Kidney (tissue), 14 donors: Measurements from ENCODE around the gene SLC9A2. TPM values are rescaled to one million over a fixed set of nuclear protein-coding genes. Genes with fewer than 3 reads are reported as not detected.
A peak's percentile ranks its signal among the peaks of the same experiment; 100 is the strongest.

Experiments
- DNase-seq, 5 donors: peaks; one replicate each; pipeline ENCODE4 v3.0.0-alpha.2; 2013 to 2020
- FAIRE-seq: peaks from 2 replicates; lab custom pipeline; 2012; peaks lifted over from hg19 to GRCh38; lab: Jason Lieb, UNC
- H3K27ac ChIP-seq, 2 donors: one replicate each; pipeline ENCODE4 v1.7.0; 2013; ENCODE audit warnings: low read depth in 2 of 2, low read length in 2 of 2, inconsistent platforms in 1 of 2
- H3K27me3 ChIP-seq: one replicate; pipeline ENCODE4 v1.7.1; 2013; ENCODE audit warnings: low read length, inconsistent platforms; ENCODE audit not compliant: control insufficient read depth, insufficient read depth
- H3K36me3 ChIP-seq, 3 donors: one replicate each; pipeline versions ENCODE4 v1.7.0 to v1.7.1; 2013; ENCODE audit warnings: low read length in 3 of 3, control low read depth in 1 of 3, inconsistent platforms in 1 of 3; ENCODE audit not compliant: insufficient read depth in 3 of 3, control insufficient read depth in 2 of 3
- H3K4me1 ChIP-seq, 3 donors: one replicate each; pipeline versions ENCODE4 v1.7.0 to v1.7.1; 2013; ENCODE audit warnings: low read length in 3 of 3, inconsistent platforms in 1 of 3, low read depth in 1 of 3; ENCODE audit not compliant: control insufficient read depth in 2 of 3, insufficient read depth in 2 of 3
- H3K4me3 ChIP-seq, 3 donors: one replicate each; pipeline versions ENCODE4 v1.7.0 to v1.8.1; 2013; ENCODE audit warnings: low read length in 3 of 3, control low read depth in 1 of 3, inconsistent platforms in 1 of 3
- H3K9ac ChIP-seq, 3 donors: one replicate each; pipeline versions ENCODE4 v1.7.0 to v1.7.1; 2013; ENCODE audit warnings: low read length in 3 of 3, control low read depth in 1 of 3, inconsistent platforms in 1 of 3
- H3K9me3 ChIP-seq, 3 donors: one replicate each; pipeline versions ENCODE4 v1.7.0 to v1.7.1; 2013; ENCODE audit warnings: low read length in 3 of 3, control low read depth in 1 of 3, inconsistent platforms in 1 of 3; ENCODE audit not compliant: control insufficient read depth in 2 of 3, insufficient read depth in 1 of 3
- intact Hi-C: fragments of 100-400 bp; cut with DNase I; formaldehyde crosslinking; loops from one replicate; pipeline ENCODE4 v1.11.1; 2022
- polyA plus RNA-seq: library from polyadenylated mRNA; stranded (reverse); fragments of 350-450 nt; fragmentation: Illumina TruSeq; extraction: RNeasy Lipid Tissue Mini Kit (QIAGEN cat#74804); gene quantifications from one replicate; pipeline ENCODE4 v1.2.3, GENCODE V29; 2014; ENCODE audit warnings: low read depth, low replicate concordance; ENCODE audit not compliant: insufficient read depth
- total RNA-seq: library from RNA; stranded (reverse); fragmentation: NEBNext Ultra II Directional; extraction: Animal tissue kit (Norgen Biotek cat#: 25700); gene quantifications from one replicate; pipeline ENCODE4 v1.2.1, GENCODE V29; 2021
- TF ChIP-seq, protein P1 (sequence below): IDR thresholded peaks from 3 replicates; pipeline ENCODE4 v1.5.1; 2012; ENCODE audit warnings: mild to moderate bottlenecking, moderate library complexity, borderline replicate concordance; ENCODE audit not compliant: insufficient read depth; ENCODE audit errors: extremely low read depth
- donor health status: control.
- donor health status: control.
- donor health status: control.
- donor health status: control.
- donor health status: control.
- donor health status: DM: yes; HTN: yes; CAD: no.
- donor health status: Normal renal cell carcinoma (clear cell type).

SLC9A2 gene
- total and polyA plus RNA-seq, 2 donors from 2014 or later: 5.6 to 5.9 TPM

DNA sequence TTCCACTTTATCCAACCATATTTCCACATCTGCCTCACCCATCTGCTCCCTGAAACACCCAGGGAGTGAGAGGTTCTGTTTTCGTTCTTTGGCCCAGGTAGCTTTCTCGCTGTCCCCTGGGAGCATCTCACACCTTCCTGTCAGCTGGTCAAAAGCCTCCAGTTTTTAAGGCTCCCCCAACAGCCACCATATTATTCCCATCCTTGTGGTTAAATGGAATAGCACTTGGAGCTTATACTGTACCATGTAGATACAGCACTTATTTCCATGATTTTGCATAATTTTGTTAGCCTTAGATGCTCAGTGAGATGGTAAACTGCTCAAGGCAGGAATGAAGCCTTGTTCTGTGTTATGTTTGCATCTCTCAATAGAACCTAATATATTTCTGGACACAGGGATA, 84.0 kb downstream of the SLC9A2 start:
- intact Hi-C loops: no loop called here
- FAIRE-seq (no peak), DNase-seq (no peak)
- Histone ChIP-seq H3K36me3 (no peaks in the 10 kb centered on the region), H3K9me3 (no peaks in the 10 kb centered on the region), H3K9ac (no peak overlapping the region), H3K27me3 (no peaks in the 10 kb centered on the region), H3K27ac (no peak overlapping the region), H3K4me1 (no peaks in the 10 kb centered on the region), H3K4me3 (no peak overlapping the region)
- TF ChIP-seq, protein P1, sequence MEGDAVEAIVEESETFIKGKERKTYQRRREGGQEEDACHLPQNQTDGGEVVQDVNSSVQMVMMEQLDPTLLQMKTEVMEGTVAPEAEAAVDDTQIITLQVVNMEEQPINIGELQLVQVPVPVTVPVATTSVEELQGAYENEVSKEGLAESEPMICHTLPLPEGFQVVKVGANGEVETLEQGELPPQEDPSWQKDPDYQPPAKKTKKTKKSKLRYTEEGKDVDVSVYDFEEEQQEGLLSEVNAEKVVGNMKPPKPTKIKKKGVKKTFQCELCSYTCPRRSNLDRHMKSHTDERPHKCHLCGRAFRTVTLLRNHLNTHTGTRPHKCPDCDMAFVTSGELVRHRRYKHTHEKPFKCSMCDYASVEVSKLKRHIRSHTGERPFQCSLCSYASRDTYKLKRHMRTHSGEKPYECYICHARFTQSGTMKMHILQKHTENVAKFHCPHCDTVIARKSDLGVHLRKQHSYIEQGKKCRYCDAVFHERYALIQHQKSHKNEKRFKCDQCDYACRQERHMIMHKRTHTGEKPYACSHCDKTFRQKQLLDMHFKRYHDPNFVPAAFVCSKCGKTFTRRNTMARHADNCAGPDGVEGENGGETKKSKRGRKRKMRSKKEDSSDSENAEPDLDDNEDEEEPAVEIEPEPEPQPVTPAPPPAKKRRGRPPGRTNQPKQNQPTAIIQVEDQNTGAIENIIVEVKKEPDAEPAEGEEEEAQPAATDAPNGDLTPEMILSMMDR: no peak

DNA sequence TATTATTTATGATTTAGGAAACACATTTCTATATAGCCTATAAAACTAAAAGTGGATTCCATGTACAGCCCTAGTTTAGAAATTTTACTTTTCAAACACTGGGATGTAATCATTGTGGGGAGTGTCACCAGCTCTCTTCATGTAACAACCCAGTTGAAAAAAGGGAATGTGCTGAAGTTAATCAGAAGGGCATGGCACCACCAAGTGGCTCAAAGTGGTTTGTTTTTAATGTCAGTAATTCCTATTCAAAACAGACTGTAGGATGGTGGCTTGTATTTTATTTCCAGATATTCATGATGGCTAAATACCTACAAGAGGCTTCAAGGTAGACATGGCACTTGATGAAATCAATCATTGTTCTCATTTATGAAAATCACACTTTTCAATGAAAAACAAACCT, 84.4 kb downstream of the SLC9A2 start:
- peak; percentile 50 for FAIRE-seq
- no peaks in the 10 kb centered on the region for H3K36me3 ChIP-seq

DNA sequence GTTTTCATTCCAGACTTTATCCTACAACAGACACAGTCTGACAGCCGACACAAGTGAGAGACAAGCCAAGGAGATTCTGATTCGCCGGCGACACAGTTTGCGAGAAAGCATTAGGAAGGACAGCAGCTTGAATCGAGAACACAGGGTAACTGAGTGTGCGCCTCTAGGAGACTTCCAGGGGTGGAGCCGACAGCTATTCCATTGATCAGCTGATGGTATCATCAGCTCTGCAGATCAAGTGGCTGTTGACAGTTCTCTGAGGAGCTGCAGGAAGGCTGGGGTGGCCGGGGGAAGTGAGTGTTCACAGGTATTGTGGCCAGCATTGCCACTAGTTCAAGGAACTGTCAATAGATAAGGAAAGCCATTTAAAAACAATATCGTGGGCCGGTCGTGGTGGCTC, 85.2 kb downstream of the SLC9A2 start:
- no peak overlapping the region for H3K4me3 ChIP-seq
- no peak for DNase-seq
- H3K9ac ChIP-seq: no peak overlapping the region
- no peak overlapping the region for H3K27ac ChIP-seq
- no peaks in the 10 kb centered on the region for H3K27me3 ChIP-seq
- FAIRE-seq: no peak
- H3K36me3 ChIP-seq: no peaks in the 10 kb centered on the region
- intact Hi-C loops: no loop called here
- TF ChIP-seq, protein P1: no peak
- no peaks in the 10 kb centered on the region for H3K4me1 ChIP-seq
- no peaks in the 10 kb centered on the region for H3K9me3 ChIP-seq

More for the DNA sequence above, 84.4 kb downstream of the SLC9A2 start:
- TF ChIP-seq, protein P1: peak; percentile 37
- no peaks in the 10 kb centered on the region for H3K9me3 ChIP-seq
- peak in 2 of 5 donors; percentile 40 to 47 for DNase-seq
- no peaks in the 10 kb centered on the region for H3K27me3 ChIP-seq
- H3K27ac ChIP-seq: no peak overlapping the region
- no peak overlapping the region for H3K4me3 ChIP-seq
- no peak overlapping the region for H3K9ac ChIP-seq
- no peaks in the 10 kb centered on the region for H3K4me1 ChIP-seq
- intact Hi-C loops: no loop called here
